ENCODE data around the gene ATXN7.

- TF ChIP-seq, protein P1, sequence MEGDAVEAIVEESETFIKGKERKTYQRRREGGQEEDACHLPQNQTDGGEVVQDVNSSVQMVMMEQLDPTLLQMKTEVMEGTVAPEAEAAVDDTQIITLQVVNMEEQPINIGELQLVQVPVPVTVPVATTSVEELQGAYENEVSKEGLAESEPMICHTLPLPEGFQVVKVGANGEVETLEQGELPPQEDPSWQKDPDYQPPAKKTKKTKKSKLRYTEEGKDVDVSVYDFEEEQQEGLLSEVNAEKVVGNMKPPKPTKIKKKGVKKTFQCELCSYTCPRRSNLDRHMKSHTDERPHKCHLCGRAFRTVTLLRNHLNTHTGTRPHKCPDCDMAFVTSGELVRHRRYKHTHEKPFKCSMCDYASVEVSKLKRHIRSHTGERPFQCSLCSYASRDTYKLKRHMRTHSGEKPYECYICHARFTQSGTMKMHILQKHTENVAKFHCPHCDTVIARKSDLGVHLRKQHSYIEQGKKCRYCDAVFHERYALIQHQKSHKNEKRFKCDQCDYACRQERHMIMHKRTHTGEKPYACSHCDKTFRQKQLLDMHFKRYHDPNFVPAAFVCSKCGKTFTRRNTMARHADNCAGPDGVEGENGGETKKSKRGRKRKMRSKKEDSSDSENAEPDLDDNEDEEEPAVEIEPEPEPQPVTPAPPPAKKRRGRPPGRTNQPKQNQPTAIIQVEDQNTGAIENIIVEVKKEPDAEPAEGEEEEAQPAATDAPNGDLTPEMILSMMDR (conservative IDR thresholded peaks at IDR 0.05): no peak
- no peak for TF ChIP-seq ZFX (IDR thresholded peaks at IDR 0.05)
Observed at GRCh38 chr3:63942528-63942927, 78.9 kb downstream of the ATXN7 start.
